WERI-Rb-1 (cell line): ENCODE results near the gene ETFDH.

Experiments used
- DNase-seq: peaks from one replicate; pipeline ENCODE4 v3.0.0-alpha.2; 2020
- H3K27ac ChIP-seq: fragments of 250-450 bp; sonication (Bioruptor Pico); 2 replicates; pipeline ENCODE4 v1.5.1; 2020; ENCODE audit warnings: mild to moderate bottlenecking, moderate library complexity
- H3K27me3 ChIP-seq: fragments of 250-450 bp; sonication (Bioruptor Pico); 2 replicates; pipeline ENCODE4 v1.5.1; 2021; ENCODE audit warnings: mild to moderate bottlenecking, low read depth, moderate library complexity; ENCODE audit not compliant: insufficient read depth, severe bottlenecking
- H3K36me3 ChIP-seq: fragments of 250-450 bp; sonication (Bioruptor Pico); 2 replicates; pipeline ENCODE4 v1.5.1; 2020; ENCODE audit warnings: mild to moderate bottlenecking, moderate library complexity
- H3K4me3 ChIP-seq: 2 replicates; pipeline ENCODE4 v1.5.1; 2011; ENCODE audit warnings: low read depth, mild to moderate bottlenecking, control low read depth, low read length
- H3K9me3 ChIP-seq: fragments of 250-450 bp; sonication (Bioruptor Pico); 2 replicates; pipeline ENCODE4 v1.5.1; 2021; ENCODE audit warnings: mild to moderate bottlenecking, moderate library complexity; ENCODE audit not compliant: severe bottlenecking
- TF ChIP-seq, protein P1 (sequence below): IDR thresholded peaks from 2 replicates; pipeline ENCODE4 v1.5.1; 2011; ENCODE audit warnings: low read depth, mild to moderate bottlenecking, control low read depth, inconsistent platforms, low read length

The ETFDH gene

GRCh38 chr4:158644356-158644755 lies 27.7 kb upstream of the ETFDH start:
- Histone ChIP-seq H3K27me3 (no peaks in the 10 kb centered on the region), H3K36me3 (no peaks in the 10 kb centered on the region), H3K4me3 (no peak overlapping the region), H3K9me3 (no peaks in the 10 kb centered on the region), H3K27ac (no peak overlapping the region)
- TF ChIP-seq, protein P1, sequence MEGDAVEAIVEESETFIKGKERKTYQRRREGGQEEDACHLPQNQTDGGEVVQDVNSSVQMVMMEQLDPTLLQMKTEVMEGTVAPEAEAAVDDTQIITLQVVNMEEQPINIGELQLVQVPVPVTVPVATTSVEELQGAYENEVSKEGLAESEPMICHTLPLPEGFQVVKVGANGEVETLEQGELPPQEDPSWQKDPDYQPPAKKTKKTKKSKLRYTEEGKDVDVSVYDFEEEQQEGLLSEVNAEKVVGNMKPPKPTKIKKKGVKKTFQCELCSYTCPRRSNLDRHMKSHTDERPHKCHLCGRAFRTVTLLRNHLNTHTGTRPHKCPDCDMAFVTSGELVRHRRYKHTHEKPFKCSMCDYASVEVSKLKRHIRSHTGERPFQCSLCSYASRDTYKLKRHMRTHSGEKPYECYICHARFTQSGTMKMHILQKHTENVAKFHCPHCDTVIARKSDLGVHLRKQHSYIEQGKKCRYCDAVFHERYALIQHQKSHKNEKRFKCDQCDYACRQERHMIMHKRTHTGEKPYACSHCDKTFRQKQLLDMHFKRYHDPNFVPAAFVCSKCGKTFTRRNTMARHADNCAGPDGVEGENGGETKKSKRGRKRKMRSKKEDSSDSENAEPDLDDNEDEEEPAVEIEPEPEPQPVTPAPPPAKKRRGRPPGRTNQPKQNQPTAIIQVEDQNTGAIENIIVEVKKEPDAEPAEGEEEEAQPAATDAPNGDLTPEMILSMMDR, result no peak
- DNase-seq, result no peak

- no peaks in the 10 kb centered on the region for H3K9me3 ChIP-seq
- no peak overlapping the region for H3K4me3 ChIP-seq
- no peaks in the 10 kb centered on the region for H3K36me3 ChIP-seq
- TF ChIP-seq, protein P1, result no peak
- H3K27me3 ChIP-seq, result no peaks in the 10 kb centered on the region
- no peak for DNase-seq
- H3K27ac ChIP-seq, result no peak overlapping the region
Observed at GRCh38 chr4:158644760-158645159, 27.3 kb upstream of the ETFDH start.

DNA sequence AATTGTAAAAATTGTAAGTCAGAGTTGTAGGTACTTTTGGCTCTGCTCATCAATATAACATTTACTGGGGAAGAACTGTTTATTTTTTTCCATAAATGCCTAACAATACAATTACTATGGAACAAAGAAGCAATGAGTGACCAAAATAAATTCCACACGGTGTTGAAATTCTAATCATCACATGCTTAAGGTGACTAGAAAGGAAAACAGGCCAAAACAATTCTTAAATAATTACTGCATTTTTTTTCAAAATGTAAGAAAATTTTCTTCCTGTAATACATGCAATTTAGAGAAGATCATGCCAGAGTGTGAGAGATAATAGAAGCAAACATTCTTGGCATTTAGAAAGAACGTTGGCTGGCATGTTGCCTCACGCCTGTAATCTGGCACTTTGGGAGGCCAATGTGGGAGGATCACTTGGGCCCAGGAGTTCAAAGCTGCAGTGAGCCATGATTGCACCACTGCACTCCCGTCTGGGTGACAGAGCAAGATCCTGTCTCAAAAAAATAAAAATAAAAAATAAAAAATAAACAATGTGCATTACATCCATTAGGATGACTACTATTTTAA lies 22.9 kb upstream of the ETFDH start:
- H3K27me3 ChIP-seq, result no peaks in the 10 kb centered on the region
- DNase-seq, result no peak
- TF ChIP-seq, protein P1, result no peak
- H3K4me3 ChIP-seq, result no peak overlapping the region
- H3K9me3 ChIP-seq, result no peaks in the 10 kb centered on the region
- no peak overlapping the region for H3K27ac ChIP-seq
- no peaks in the 10 kb centered on the region for H3K36me3 ChIP-seq

GRCh38 chr4:158652920-158653319 lies 19.2 kb upstream of the ETFDH start:
- Histone ChIP-seq H3K4me3 (no peak overlapping the region), H3K27ac (no peak overlapping the region), H3K27me3 (no peaks in the 10 kb centered on the region), H3K9me3 (no peaks in the 10 kb centered on the region), H3K36me3 (no peaks in the 10 kb centered on the region)
- TF ChIP-seq, protein P1, result no peak
- no peak for DNase-seq

GRCh38 chr4:158656439-158656838 lies 15.7 kb upstream of the ETFDH start:
- no peaks in the 10 kb centered on the region for H3K36me3 ChIP-seq
- no peak for DNase-seq

More at GRCh38 chr4:158656439-158656838, 15.7 kb upstream of the ETFDH start:
- Histone ChIP-seq H3K27ac (no peak overlapping the region), H3K27me3 (no peaks in the 10 kb centered on the region), H3K9me3 (no peaks in the 10 kb centered on the region), H3K4me3 (no peak overlapping the region)
- TF ChIP-seq, protein P1, result no peak
